IMR-90 (cell line): ENCODE data around the gene PRKCB. TPM values are rescaled to one million over a fixed set of nuclear protein-coding genes. Genes with fewer than 3 reads are reported as not detected.

Experiments
- ATAC-seq: fragments of 200-7000 bp; cut with Tn5 transposase; 2 replicates; pipeline ENCODE4 v1.9.1; 2020; ENCODE audit warnings: low read depth, mild to moderate bottlenecking, moderate library complexity
- BruUV-seq: library from RNA; stranded (reverse); fragments of 400-500 nt; replicated peaks from 2 replicates; lab custom pipeline; 2021; lab: Mats Ljungman, UMichigan
- CTCF ChIA-PET: fragments of 300-600 bp; formaldehyde crosslinking; extraction: SDS; loops from one replicate; lab custom pipeline; 2021; ENCODE audit warnings: antibody characterized with exemption; lab: Yijun Ruan, JAX
- POLR2A ChIA-PET: fragments of 300-600 bp; sonication (Branson Sonifier 250); formaldehyde crosslinking; loops from one replicate; lab custom pipeline; 2022; ENCODE audit warnings: antibody characterized with exemption; ENCODE audit not compliant: unreplicated experiment; lab: Charles Lee
- DNase-seq: peaks from one replicate; pipeline ENCODE4 v3.0.0; 2013
- H2AFZ ChIP-seq: replicated peaks from 2 replicates; pipeline ENCODE3; 2013; ENCODE audit warnings: low read length, mild to moderate bottlenecking; ENCODE audit not compliant: poor library complexity
- H2AK5ac ChIP-seq: 2 replicates; pipeline ENCODE4 v1.6.1; 2013; ENCODE audit warnings: low read depth, low read length, inconsistent platforms
- H2AK9ac ChIP-seq: replicated peaks from 2 replicates; pipeline ENCODE3; 2013; ENCODE audit warnings: mild to moderate bottlenecking, low read depth, low read length, moderate library complexity; ENCODE audit not compliant: poor library complexity
- H2BK120ac ChIP-seq: 2 replicates; pipeline ENCODE4 v1.6.1; 2013; ENCODE audit warnings: low read depth, low read length, inconsistent platforms
- H2BK15ac ChIP-seq: 3 replicates; pipeline ENCODE4 v1.6.1; 2013; ENCODE audit warnings: low read depth, low read length, inconsistent platforms
- H2BK20ac ChIP-seq: 2 replicates; pipeline ENCODE4 v1.6.1; 2013; ENCODE audit warnings: low read depth, mild to moderate bottlenecking, inconsistent platforms, low read length, moderate library complexity
- H2BK5ac ChIP-seq: 2 replicates; pipeline ENCODE4 v1.6.1; 2013; ENCODE audit warnings: mild to moderate bottlenecking, low read depth, low read length, inconsistent platforms; ENCODE audit not compliant: poor library complexity, severe bottlenecking
- H3K14ac ChIP-seq: replicated peaks from 2 replicates; pipeline ENCODE4 v1.6.1; 2013; ENCODE audit warnings: low read depth, low read length, inconsistent platforms
- H3K18ac ChIP-seq: 2 replicates; pipeline ENCODE4 v1.6.1; 2013; ENCODE audit warnings: low read depth, low read length, control low read depth
- H3K23ac ChIP-seq: 2 replicates; pipeline ENCODE4 v1.6.1; 2013; ENCODE audit warnings: low read depth, low read length, inconsistent platforms
- H3K27ac ChIP-seq: 2 replicates; pipeline ENCODE4 v1.5.1; 2013; ENCODE audit warnings: mild to moderate bottlenecking, control low read depth, low read length; ENCODE audit not compliant: insufficient read depth
- H3K27me3 ChIP-seq: 2 replicates; pipeline ENCODE4 v1.6.1; 2013; ENCODE audit warnings: low read length; ENCODE audit not compliant: control insufficient read depth, insufficient read depth
- H3K36me3 ChIP-seq: 2 replicates; pipeline ENCODE4 v1.6.1; 2013; ENCODE audit warnings: low read length, mixed read lengths; ENCODE audit not compliant: control insufficient read depth, insufficient read depth
- H3K4ac ChIP-seq: 2 replicates; pipeline ENCODE4 v1.6.1; 2013; ENCODE audit warnings: low read depth, low read length, inconsistent platforms
- H3K4me1 ChIP-seq: 2 replicates; pipeline ENCODE4 v1.6.1; 2013; ENCODE audit warnings: low read length, mixed read lengths; ENCODE audit not compliant: control insufficient read depth, insufficient read depth
- H3K4me2 ChIP-seq: 2 replicates; pipeline ENCODE4 v1.6.1; 2013; ENCODE audit warnings: low read depth, mild to moderate bottlenecking, control low read depth, low read length, moderate library complexity
- H3K4me3 ChIP-seq: 2 replicates; pipeline ENCODE4 v1.5.1; 2013; ENCODE audit warnings: low read depth, mild to moderate bottlenecking, control low read depth, low read length, moderate library complexity; ENCODE audit not compliant: insufficient read depth
- H3K56ac ChIP-seq: 2 replicates; pipeline ENCODE4 v1.6.1; 2013; ENCODE audit warnings: low read length, inconsistent platforms; ENCODE audit not compliant: insufficient read depth; ENCODE audit errors: extremely low read depth
- H3K79me1 ChIP-seq, 2 experiments: 2 replicates each; pipeline ENCODE4 v1.6.1; 2013; ENCODE audit warnings: low read length in 2 of 2, inconsistent platforms in 1 of 2, low read depth in 1 of 2
- H3K9ac ChIP-seq: 2 replicates; pipeline ENCODE4 v1.6.1; 2013; ENCODE audit warnings: low read depth, low read length, control low read depth
- H3K9me1 ChIP-seq: 2 replicates; pipeline ENCODE4 v1.6.1; 2013; ENCODE audit warnings: low read length, inconsistent platforms; ENCODE audit not compliant: insufficient read depth
- H3K9me3 ChIP-seq: 2 replicates; pipeline ENCODE4 v1.6.1; 2013; ENCODE audit warnings: low read length; ENCODE audit not compliant: control insufficient read depth, insufficient read depth
- H4K20me1 ChIP-seq: 2 replicates; pipeline ENCODE4 v1.6.1; 2013; ENCODE audit warnings: low read length, inconsistent platforms; ENCODE audit not compliant: insufficient read depth
- H4K5ac ChIP-seq: 2 replicates; pipeline ENCODE4 v1.6.1; 2013; ENCODE audit warnings: mild to moderate bottlenecking, low read depth, low read length, control low read depth
- H4K8ac ChIP-seq, 2 experiments: 2 replicates each; pipeline ENCODE4 v1.6.1; 2013; ENCODE audit warnings: low read depth in 2 of 2, low read length in 2 of 2, control low read depth in 1 of 2, inconsistent platforms in 1 of 2
- H4K91ac ChIP-seq: 2 replicates; pipeline ENCODE4 v1.6.1; 2013; ENCODE audit warnings: low read depth, low read length, inconsistent platforms; ENCODE audit not compliant: insufficient read depth
- BHLHE40 ChIP-seq: fragments of 150-350 bp; IDR thresholded peaks from 2 replicates; pipeline ENCODE4 v1.6.1; 2016; ENCODE audit warnings: mild to moderate bottlenecking, low read depth, low read length
- CEBPB ChIP-seq: IDR thresholded peaks from 2 replicates; pipeline ENCODE4 v1.6.1; 2012; ENCODE audit warnings: low read depth, low read length, improper control_type of control experiment
- CHD1 ChIP-seq: IDR thresholded peaks from 2 replicates; pipeline ENCODE4 v1.6.1; 2012; ENCODE audit warnings: low read depth, low read length, improper control_type of control experiment
- CTCF ChIP-seq: conservative IDR thresholded peaks from 2 replicates; pipeline ENCODE4 v1.5.1; 2012; ENCODE audit warnings: mild to moderate bottlenecking, low read depth, low read length, improper control_type of control experiment
- FOS ChIP-seq: fragments of 150-350 bp; IDR thresholded peaks from 2 replicates; pipeline ENCODE4 v1.6.1; 2016; ENCODE audit warnings: low read depth, low read length
- MAZ ChIP-seq: IDR thresholded peaks from 2 replicates; pipeline ENCODE4 v1.6.1; 2012; ENCODE audit warnings: low read depth, mild to moderate bottlenecking, low read length, improper control_type of control experiment, moderate library complexity, borderline replicate concordance
- MXI1 ChIP-seq: IDR thresholded peaks from 2 replicates; pipeline ENCODE4 v1.6.1; 2012; ENCODE audit warnings: low read depth, mild to moderate bottlenecking, low read length, moderate library complexity, borderline replicate concordance
- POLR2A ChIP-seq: IDR thresholded peaks from 2 replicates; pipeline ENCODE4 v1.6.1; 2012; ENCODE audit warnings: mild to moderate bottlenecking, low read depth, low read length
- RCOR1 ChIP-seq: IDR thresholded peaks from 2 replicates; pipeline ENCODE4 v1.6.1; 2012; ENCODE audit warnings: mild to moderate bottlenecking, low read length, improper control_type of control experiment; ENCODE audit not compliant: insufficient replicate concordance
- SMC3 ChIP-seq: fragments of 150-350 bp; IDR thresholded peaks from 2 replicates; pipeline ENCODE4 v1.6.1; 2016; ENCODE audit warnings: low read depth, mild to moderate bottlenecking, antibody characterized with exemption, low read length, moderate library complexity
- WGBS, 2 experiments: methylation state at CpG; one replicate each; pipeline versions ENCODE4 v1.1.5 to v1.1.7; 2013; ENCODE audit warnings: missing lambda C conversion rate in 2 of 2; ENCODE audit not compliant: insufficient read length in 1 of 2; ENCODE audit errors: extremely low coverage in 2 of 2; 5-methylcytosine and 5-hydroxymethylcytosine counted together
- dilution Hi-C: fragments of 300-500 bp; cut with HindIII; formaldehyde crosslinking; loops from one replicate; pipeline ENCODE4 v1.14.3; 2018; ENCODE audit warnings: low sequenced_read_pairs; ENCODE audit not compliant: unreplicated experiment
- in situ Hi-C: fragments of 300-500 bp; cut with MboI; formaldehyde crosslinking; loops from 3 replicates; pipeline ENCODE4 v1.14.3; 2019; ENCODE audit warnings: low sequenced_read_pairs, inconsistent platforms, mixed read lengths
- intact Hi-C: fragments of 100-400 bp; cut with micrococcal nuclease; formaldehyde crosslinking; loops from 2 replicates; pipeline ENCODE4 v1.10.0; 2022
- polyA plus RNA-seq, 3 experiments: library from polyadenylated mRNA; depleted of rRNA; stranded (reverse); fragments of >200 nt; gene quantifications; 2 replicates each; pipeline ENCODE4 v1.2.3, GENCODE V29; 2012; ENCODE audit warnings: low replicate concordance in 1 of 3
- total RNA-seq: library from RNA; depleted of rRNA; stranded (reverse); fragments of >200 nt; gene quantifications from 2 replicates; pipeline ENCODE4 v1.2.3, GENCODE V29; 2012

PRKCB gene
- total and polyA plus RNA-seq, 2 of the 4 experiments (the other 2 are of a cell fraction): under 0.01 TPM; not detected in 1

DNA sequence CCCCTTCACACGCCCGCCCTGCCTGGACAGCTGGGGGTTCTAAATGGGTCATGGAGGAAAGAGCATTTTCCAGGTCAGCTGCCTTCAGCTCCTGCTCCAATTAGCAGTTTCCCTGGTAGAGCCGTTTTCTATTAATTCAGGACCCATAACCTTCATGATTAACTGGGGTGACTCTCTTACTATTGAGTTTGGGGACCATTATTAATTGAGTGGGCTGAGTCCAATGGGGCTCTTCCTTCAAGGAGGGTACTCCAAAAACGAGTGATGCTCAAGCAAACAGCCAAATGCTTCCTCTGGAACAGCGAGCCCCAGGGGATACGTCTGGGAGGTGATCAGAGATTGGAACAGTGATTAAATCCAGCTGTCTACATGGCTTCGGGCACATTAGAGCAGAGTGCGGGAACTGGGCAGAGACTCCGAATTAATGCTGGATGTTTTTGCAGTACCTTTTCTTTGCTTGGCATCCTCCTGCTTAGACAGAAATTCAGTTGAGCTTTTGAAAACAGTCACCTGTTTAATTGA, 352.3 kb downstream of the PRKCB start:
- no peaks in the 10 kb centered on the region for H3K27me3 ChIP-seq
- H4K5ac ChIP-seq: no peak overlapping the region
- no peak overlapping the region for H3K4me2 ChIP-seq
- WGBS, 2 experiments: 0% methylated on average over 2 of the region's 9 CpGs; no CpG with 5 or more reads in 1 of the 2 experiments
- H3K36me3 ChIP-seq: no peaks in the 10 kb centered on the region
- ATAC-seq (no peak), DNase-seq (no peak)
- no peak overlapping the region for H3K27ac ChIP-seq
- H2AK9ac ChIP-seq: no peak overlapping the region
- no peak overlapping the region for H2BK5ac ChIP-seq
- no peak for TF ChIP-seq BHLHE40
- TF ChIP-seq CTCF: no peak
- TF ChIP-seq POLR2A: no peak
- no peak for TF ChIP-seq MAZ
- TF ChIP-seq MXI1: no peak
- TF ChIP-seq CEBPB: no peak
- no peak for TF ChIP-seq CHD1
- TF ChIP-seq FOS: no peak
- no peak for TF ChIP-seq SMC3
- TF ChIP-seq RCOR1: no peak
- no peak overlapping the region for H3K14ac ChIP-seq
- POLR2A ChIA-PET: no interaction called here
- H3K9me1 ChIP-seq: no peaks in the 10 kb centered on the region
- H4K91ac ChIP-seq: no peak overlapping the region
- no peak overlapping the region for H2AFZ ChIP-seq
- H2BK120ac ChIP-seq: no peak overlapping the region
- no peak overlapping the region for H3K9ac ChIP-seq
- no peaks in the 10 kb centered on the region for H3K9me3 ChIP-seq
- dilution Hi-C loops: no loop called here
- no peak overlapping the region for H4K8ac ChIP-seq
- H3K23ac ChIP-seq: no peak overlapping the region
- H3K4me1 ChIP-seq: no peaks in the 10 kb centered on the region
- H2BK15ac ChIP-seq: no peak overlapping the region
- H2BK20ac ChIP-seq: no peak overlapping the region
- H3K79me1 ChIP-seq: no peaks in the 10 kb centered on the region
- no peaks in the 10 kb centered on the region for H4K20me1 ChIP-seq
- intact Hi-C loops: no loop called here
- BruUV-seq: no TSS peak
- no peak overlapping the region for H3K18ac ChIP-seq
- in situ Hi-C loops: no loop called here
- no peak overlapping the region for H2AK5ac ChIP-seq
- no peak overlapping the region for H3K56ac ChIP-seq
- H3K4ac ChIP-seq: no peak overlapping the region
- CTCF ChIA-PET: no interaction called here
- H3K4me3 ChIP-seq: no peak overlapping the region
